Measurements from ENCODE around the gene SETBP1.
"Not testable (repeated sequence)": the region's sequence is repeated elsewhere in the genome, so short reads cannot be mapped to it uniquely, and the experiment has no call there.

SETBP1 gene

GRCh38 chr18:44796429-44797428, 116.0 kb downstream of the SETBP1 start:
- no peak for DNase-seq

- DNase-seq: no peak
These were observed 117.9 kb downstream of the SETBP1 start for GRCh38 chr18:44798433-44799048.

GRCh38 chr18:44799382-44799906, 118.8 kb downstream of the SETBP1 start:
- no peak for DNase-seq

DNA sequence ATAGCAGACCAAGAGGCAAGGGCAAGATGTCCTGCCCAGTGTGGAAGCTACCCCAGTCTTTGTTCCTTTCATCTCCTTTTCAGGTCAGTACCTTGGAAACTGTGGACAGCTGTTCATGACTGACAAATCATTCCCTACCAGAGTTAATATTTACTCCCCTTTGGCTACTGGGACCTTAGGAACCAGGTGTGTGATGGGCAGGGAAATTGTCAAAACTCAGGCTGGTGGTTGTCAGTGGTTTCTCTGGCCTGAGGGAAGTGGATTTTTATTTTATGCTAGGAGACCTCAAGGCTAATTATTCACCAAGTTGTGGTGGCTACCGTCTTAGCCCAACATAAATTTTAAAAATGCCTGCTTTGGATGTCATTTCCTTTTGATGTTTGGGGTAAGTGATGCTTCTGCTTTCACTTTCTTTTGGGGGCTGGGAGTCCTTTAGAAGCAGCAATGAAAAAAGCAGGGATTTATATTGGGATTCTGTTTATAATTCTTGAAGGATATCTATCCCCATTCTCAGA, 119.3 kb downstream of the SETBP1 start:
- DNase-seq: no peak

DNA sequence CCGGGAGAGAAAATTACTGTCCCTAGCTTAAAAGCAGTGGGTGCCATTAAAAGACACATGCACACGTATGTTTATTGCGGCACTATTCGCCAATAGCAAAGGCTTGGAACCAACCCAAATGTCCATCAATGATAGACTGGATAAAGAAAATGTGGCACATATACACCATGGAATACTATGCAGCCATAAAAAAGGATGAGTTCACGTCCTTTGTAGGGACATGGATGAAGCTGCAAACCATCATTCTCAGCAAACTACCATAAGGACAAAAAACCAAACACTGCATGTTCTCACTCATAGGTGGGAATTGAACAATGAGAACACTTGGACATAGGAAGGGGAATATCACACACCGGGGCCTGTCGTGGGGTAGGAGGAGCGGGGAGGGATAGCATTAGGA, 120.1 kb downstream of the SETBP1 start:
- not testable (repeated sequence) for DNase-seq

GRCh38 chr18:44801781-44802180, 121.1 kb downstream of the SETBP1 start:
- DNase-seq: no peak

GRCh38 chr18:44802508-44802907, 121.8 kb downstream of the SETBP1 start:
- no peak for DNase-seq

GRCh38 chr18:44803019-44803650, 122.4 kb downstream of the SETBP1 start:
- no peak for DNase-seq

- DNase-seq: no peak
These were observed 123.3 kb downstream of the SETBP1 start for GRCh38 chr18:44804033-44804432.

DNA sequence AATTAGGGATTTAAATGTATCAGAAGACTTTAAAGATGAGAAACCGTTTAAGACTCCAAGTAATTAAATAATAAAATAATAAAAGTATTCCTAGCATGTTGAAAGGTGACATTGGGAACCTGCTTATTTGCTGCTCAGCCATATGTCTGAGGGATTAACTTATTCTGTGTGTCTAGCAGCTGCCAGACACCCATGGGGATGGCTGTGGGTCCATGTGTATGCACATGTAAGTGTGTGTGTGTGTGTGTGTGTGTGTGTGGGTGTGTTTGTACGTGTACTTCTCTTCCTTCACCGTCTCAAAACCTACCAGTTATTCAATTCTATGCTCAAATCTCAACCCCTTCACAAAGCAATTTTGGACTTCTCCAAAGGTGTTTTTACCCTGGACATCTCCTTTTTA, 124.5 kb downstream of the SETBP1 start:
- DNase-seq: no peak

DNA sequence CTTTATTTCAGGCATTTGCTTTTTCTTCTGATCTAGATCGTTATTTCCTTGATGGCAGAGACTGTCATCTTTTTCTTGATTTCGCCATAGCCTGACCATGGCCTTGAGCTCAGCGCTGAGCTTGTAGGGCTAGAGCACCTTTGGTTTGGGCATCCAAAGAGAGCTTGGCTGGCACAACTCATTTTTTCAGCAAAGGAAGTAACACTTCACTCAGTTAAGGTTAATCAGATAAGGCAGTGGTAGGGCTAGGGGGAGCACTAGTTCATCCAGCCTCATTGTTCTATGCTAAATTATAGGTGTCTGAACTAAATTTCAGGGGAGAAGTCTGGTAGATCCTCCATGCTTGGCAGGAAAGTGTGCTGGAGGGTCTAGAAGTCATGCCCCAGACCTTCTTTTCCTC, 125.0 kb downstream of the SETBP1 start:
- no peak for DNase-seq

DNA sequence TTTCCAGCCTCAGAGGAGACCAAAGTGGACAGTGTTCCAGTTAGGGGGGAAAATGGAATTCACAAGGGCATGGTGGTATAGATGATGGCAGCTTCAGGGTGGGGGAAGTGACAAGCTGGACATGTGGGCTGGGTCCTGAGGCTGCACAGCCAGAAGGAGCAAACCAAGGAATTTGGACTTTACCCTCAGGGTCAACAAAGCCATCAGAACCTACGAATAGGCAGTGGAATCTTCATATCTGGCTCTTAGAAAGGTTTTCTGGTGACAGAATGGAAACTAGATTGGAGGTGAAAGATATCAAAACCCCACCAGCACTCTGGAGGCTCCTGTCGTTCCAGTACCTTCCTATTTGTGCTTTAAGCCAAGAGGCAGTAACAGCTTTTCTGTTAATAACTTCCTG, 127.1 kb downstream of the SETBP1 start:
- no peak for DNase-seq

GRCh38 chr18:44811572-44812125, 131.0 kb downstream of the SETBP1 start:
- DNase-seq: no peak

- no peak for DNase-seq
These were observed 131.7 kb downstream of the SETBP1 start for GRCh38 chr18:44812426-44812825.

DNA sequence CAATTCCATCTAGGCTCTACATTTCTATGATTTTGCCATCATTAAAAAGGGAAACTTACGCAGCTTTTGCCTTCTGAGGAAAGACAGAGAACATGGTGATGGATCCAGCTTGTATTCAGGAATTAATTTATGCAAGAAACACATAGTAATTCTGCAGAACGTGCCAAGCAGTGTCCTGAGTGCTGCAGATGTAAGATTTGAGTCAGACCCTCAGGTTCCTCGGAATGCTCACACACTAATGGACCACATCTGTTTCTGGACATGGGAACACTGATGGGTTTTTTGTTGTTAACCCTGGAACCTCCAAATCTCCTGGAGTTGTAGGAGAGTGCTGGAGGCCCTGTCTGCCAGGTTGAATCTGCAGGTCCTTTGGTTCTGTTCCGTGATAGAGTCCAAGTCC, 132.9 kb downstream of the SETBP1 start:
- DNase-seq: no peak

DNA sequence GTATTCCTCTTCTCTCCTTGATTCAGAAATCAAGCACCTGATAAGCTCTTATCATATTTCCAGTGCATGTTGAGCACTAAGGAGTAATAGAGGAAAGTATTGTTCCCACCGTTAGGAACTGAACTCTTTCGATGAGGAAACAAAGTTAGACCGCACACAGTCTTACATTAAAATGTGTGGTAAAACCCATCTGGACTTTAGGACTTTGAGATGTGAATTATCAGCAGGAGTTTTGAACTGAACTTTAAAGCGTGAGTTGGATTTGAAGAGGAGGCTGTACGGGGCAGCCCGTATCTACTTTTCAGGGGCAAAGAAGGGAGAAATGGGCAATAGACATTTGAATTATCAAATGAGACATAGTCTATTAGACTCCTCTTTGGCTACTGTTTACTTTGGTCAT, 134.4 kb downstream of the SETBP1 start:
- no peak for DNase-seq

GRCh38 chr18:44816050-44816449, 135.4 kb downstream of the SETBP1 start:
- DNase-seq: no peak

DNA sequence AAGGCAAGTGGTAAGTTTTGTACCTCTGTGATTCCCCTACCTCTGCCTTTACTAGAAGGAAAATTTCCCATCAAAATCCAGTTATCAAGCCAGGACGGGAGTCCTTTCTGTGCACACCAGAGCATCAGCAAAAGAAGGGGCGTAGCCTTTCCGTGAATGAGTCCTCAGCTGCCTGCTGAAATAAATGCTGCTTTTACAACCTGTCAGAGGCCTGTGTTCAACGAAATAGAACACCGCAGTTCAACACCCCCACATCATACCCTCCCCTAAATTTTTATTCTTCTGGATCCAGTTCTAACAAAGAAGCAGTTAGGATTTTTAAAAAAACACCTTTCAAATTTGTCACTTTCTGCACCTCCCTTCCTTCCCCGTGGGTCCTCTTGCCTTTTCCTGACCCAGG, 135.8 kb downstream of the SETBP1 start:
- no peak for DNase-seq

DNA sequence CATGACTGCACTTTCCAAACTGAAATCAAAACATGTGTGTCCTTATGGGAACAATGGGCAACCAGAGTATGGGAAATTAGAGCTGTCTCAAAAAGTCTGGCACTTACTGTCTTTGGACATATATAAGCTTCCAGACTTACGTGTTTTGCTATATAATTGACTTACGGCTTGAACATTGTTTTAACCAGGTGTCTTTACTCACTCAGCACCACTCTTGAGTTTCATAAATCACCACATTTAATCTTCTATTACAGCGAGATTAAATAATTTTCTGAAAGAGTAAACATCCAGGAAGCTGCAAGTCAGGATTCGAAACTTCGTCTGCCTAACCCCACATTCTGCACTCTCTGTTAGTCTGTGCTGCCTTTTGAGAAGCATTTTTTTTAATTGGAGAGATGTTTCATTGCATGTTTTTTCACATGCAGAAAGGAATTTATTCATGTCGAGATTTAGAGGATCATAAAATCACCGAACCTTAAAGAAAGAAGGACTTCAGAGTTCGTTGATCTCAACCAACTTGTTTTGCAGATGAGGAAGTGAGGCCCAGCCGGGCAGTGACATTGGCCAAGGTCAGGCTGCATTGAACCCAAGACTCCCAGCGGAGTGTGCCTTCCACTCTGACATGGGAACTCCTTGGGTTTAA, 137.3 kb downstream of the SETBP1 start:
- DNase-seq: no peak

DNA sequence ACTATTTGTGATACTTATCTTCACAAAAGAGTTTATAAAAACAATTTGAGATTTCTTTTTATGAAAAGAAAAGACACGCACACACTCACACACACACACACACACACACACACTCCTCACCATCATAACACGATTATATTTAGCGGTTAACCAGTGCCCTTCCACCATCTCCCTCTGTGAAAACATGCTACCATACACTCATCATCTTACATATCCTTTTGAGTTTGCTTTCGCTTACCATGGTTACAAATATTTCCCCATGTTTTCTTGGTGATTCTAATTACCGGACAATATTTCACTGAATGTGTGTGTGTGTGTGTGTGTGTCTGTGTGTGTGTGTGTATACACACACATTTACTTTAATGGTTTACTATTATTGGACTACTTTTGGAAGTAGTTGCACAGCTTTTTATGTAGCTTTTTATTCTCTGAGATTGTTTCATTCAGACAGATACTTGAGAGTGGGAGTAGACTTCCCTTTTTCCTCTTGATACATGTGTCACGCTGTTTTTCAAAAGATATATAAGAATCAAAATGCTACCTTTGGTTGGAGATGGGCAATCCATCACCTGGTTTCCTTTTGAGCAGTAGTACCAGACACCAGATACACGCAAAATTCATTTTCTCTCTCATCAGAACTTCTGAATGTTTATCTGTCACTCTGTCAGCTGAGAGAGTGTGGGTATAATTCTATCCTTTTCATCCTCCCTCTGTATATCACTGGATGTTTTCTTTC, 138.1 kb downstream of the SETBP1 start:
- DNase-seq: no peak

GRCh38 chr18:44819944-44820510, 139.3 kb downstream of the SETBP1 start:
- no peak for DNase-seq
